Kidney (tissue), 14 donors: ENCODE measurements around the gene RNF181. TPM values are rescaled to one million over a fixed set of nuclear protein-coding genes. Genes with fewer than 3 reads are reported as not detected.
"Not testable (repeated sequence)": the region's sequence is repeated elsewhere in the genome, so short reads cannot be mapped to it uniquely, and the experiment has no call there.

Experiments
- DNase-seq, 5 donors: peaks; one replicate each; pipeline ENCODE4 v3.0.0-alpha.2; 2013 to 2020
- FAIRE-seq: peaks from 2 replicates; lab custom pipeline; 2012; peaks lifted over from hg19 to GRCh38; lab: Jason Lieb, UNC
- H3K27ac ChIP-seq, 2 donors: one replicate each; pipeline ENCODE4 v1.7.0; 2013; ENCODE audit warnings: low read depth in 2 of 2, low read length in 2 of 2, inconsistent platforms in 1 of 2
- H3K27me3 ChIP-seq: one replicate; pipeline ENCODE4 v1.7.1; 2013; ENCODE audit warnings: low read length, inconsistent platforms; ENCODE audit not compliant: control insufficient read depth, insufficient read depth
- H3K36me3 ChIP-seq, 3 donors: one replicate each; pipeline versions ENCODE4 v1.7.0 to v1.7.1; 2013; ENCODE audit warnings: low read length in 3 of 3, control low read depth in 1 of 3, inconsistent platforms in 1 of 3; ENCODE audit not compliant: insufficient read depth in 3 of 3, control insufficient read depth in 2 of 3
- H3K4me1 ChIP-seq, 3 donors: one replicate each; pipeline versions ENCODE4 v1.7.0 to v1.7.1; 2013; ENCODE audit warnings: low read length in 3 of 3, inconsistent platforms in 1 of 3, low read depth in 1 of 3; ENCODE audit not compliant: control insufficient read depth in 2 of 3, insufficient read depth in 2 of 3
- H3K4me3 ChIP-seq, 3 donors: one replicate each; pipeline versions ENCODE4 v1.7.0 to v1.8.1; 2013; ENCODE audit warnings: low read length in 3 of 3, control low read depth in 1 of 3, inconsistent platforms in 1 of 3
- H3K9ac ChIP-seq, 3 donors: one replicate each; pipeline versions ENCODE4 v1.7.0 to v1.7.1; 2013; ENCODE audit warnings: low read length in 3 of 3, control low read depth in 1 of 3, inconsistent platforms in 1 of 3
- H3K9me3 ChIP-seq, 3 donors: one replicate each; pipeline versions ENCODE4 v1.7.0 to v1.7.1; 2013; ENCODE audit warnings: low read length in 3 of 3, control low read depth in 1 of 3, inconsistent platforms in 1 of 3; ENCODE audit not compliant: control insufficient read depth in 2 of 3, insufficient read depth in 1 of 3
- intact Hi-C: fragments of 100-400 bp; cut with DNase I; formaldehyde crosslinking; loops from one replicate; pipeline ENCODE4 v1.11.1; 2022
- polyA plus RNA-seq: library from polyadenylated mRNA; stranded (reverse); fragments of 350-450 nt; fragmentation: Illumina TruSeq; extraction: RNeasy Lipid Tissue Mini Kit (QIAGEN cat#74804); gene quantifications from one replicate; pipeline ENCODE4 v1.2.3, GENCODE V29; 2014; ENCODE audit warnings: low read depth, low replicate concordance; ENCODE audit not compliant: insufficient read depth
- total RNA-seq: library from RNA; stranded (reverse); fragmentation: NEBNext Ultra II Directional; extraction: Animal tissue kit (Norgen Biotek cat#: 25700); gene quantifications from one replicate; pipeline ENCODE4 v1.2.1, GENCODE V29; 2021
- TF ChIP-seq, protein P1 (sequence below): IDR thresholded peaks from 3 replicates; pipeline ENCODE4 v1.5.1; 2012; ENCODE audit warnings: mild to moderate bottlenecking, moderate library complexity, borderline replicate concordance; ENCODE audit not compliant: insufficient read depth; ENCODE audit errors: extremely low read depth
- donor health status: control.
- donor health status: control.
- donor health status: control.
- donor health status: control.
- donor health status: control.
- donor health status: DM: yes; HTN: yes; CAD: no.
- donor health status: Normal renal cell carcinoma (clear cell type).

RNF181 gene
- total and polyA plus RNA-seq, 2 donors from 2014 or later, result 89.9 to 407 TPM

- Histone ChIP-seq H3K4me3 (peak overlapping the region in 1 of 3 donors; percentile 79), H3K9ac (no peak overlapping the region), H3K4me1 (peaks cover 0 to 10% (median 8%) of the 10 kb centered on the region in 3 donors), H3K27me3 (no peaks in the 10 kb centered on the region), H3K9me3 (no peaks in the 10 kb centered on the region), H3K36me3 (peaks cover 0 to 3% (median 2%) of the 10 kb centered on the region in 3 donors), H3K27ac (no peak overlapping the region)
- peak in 1 of 5 donors; percentile 42 for DNase-seq
- TF ChIP-seq, protein P1, sequence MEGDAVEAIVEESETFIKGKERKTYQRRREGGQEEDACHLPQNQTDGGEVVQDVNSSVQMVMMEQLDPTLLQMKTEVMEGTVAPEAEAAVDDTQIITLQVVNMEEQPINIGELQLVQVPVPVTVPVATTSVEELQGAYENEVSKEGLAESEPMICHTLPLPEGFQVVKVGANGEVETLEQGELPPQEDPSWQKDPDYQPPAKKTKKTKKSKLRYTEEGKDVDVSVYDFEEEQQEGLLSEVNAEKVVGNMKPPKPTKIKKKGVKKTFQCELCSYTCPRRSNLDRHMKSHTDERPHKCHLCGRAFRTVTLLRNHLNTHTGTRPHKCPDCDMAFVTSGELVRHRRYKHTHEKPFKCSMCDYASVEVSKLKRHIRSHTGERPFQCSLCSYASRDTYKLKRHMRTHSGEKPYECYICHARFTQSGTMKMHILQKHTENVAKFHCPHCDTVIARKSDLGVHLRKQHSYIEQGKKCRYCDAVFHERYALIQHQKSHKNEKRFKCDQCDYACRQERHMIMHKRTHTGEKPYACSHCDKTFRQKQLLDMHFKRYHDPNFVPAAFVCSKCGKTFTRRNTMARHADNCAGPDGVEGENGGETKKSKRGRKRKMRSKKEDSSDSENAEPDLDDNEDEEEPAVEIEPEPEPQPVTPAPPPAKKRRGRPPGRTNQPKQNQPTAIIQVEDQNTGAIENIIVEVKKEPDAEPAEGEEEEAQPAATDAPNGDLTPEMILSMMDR, result no peak
- intact Hi-C loops, result no loop called here
- FAIRE-seq, result no peak
Measured at GRCh38 chr2:85615413-85615728, 19.8 kb downstream of the RNF181 start.

GRCh38 chr2:85617723-85618122 lies 22.2 kb downstream of the RNF181 start:
- H3K9ac ChIP-seq, H3K9me3 ChIP-seq, intact Hi-C loops, H3K27ac ChIP-seq, H3K4me1 ChIP-seq, DNase-seq, H3K27me3 ChIP-seq, FAIRE-seq: not testable (repeated sequence)
- H3K4me3 ChIP-seq, result peak overlapping the region in 1 of 3 donors; percentile 65
- H3K36me3 ChIP-seq, result peaks cover 0 to 13% (median 11%) of the 10 kb centered on the region in 3 donors

DNA sequence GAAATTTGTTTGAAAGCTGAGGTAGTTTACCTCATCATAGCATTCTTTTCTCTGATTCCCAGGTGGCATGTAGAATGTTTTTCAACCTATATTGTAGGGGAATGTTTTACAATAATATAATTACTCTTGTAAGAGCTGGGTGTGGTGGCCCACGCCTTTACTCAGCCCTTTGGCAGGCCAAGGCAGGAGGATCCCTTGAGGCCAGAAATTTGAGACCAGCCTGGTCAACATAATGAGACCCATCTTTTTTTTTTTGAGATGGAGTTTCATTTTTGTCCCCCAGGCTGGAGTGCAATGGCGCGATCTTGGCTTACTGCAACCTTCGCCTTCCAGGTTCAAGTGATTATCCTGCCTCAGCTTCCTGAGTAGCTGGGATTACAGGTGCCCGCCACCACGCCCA lies 24.1 kb downstream of the RNF181 start:
- no peak for FAIRE-seq
- no peak for DNase-seq

DNA sequence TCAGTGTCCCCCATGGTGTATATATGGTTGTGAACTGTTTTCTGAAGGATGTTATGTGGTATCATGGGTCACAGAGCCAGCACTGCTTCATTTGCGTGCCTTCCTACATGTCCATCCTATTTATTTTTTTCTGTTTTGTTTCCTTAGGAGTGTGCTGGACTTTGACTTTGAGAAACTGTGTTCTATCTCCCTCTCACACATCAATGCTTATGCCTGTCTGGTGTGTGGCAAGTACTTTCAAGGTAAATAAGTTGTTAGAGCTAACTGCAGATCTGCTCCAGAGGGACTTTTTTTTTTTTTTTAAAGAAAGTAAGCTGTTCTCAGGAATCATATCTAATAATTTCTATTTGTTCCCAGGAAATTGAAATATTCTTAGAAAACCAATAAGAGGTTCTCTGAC lies 25.8 kb downstream of the RNF181 start:
- TF ChIP-seq, protein P1, result no peak
- Histone ChIP-seq H3K36me3 (peaks cover 7 to 39% (median 35%) of the 10 kb centered on the region in 3 donors), H3K9ac (no peak overlapping the region), H3K4me3 (no peak overlapping the region), H3K27me3 (no peaks in the 10 kb centered on the region), H3K4me1 (peaks cover 0 to 7% (median 6%) of the 10 kb centered on the region in 3 donors), H3K27ac (no peak overlapping the region), H3K9me3 (no peaks in the 10 kb centered on the region)
- intact Hi-C loops, result no loop called here
- no peak for FAIRE-seq
- DNase-seq, result no peak

More for the DNA sequence above, 24.1 kb downstream of the RNF181 start:
- Histone ChIP-seq H3K36me3 (peaks cover 4 to 28% (median 26%) of the 10 kb centered on the region in 3 donors), H3K9me3 (no peaks in the 10 kb centered on the region), H3K4me3 (no peak overlapping the region), H3K27me3 (no peaks in the 10 kb centered on the region), H3K27ac (no peak overlapping the region), H3K9ac (no peak overlapping the region), H3K4me1 (peaks cover 0 to 7% (median 6%) of the 10 kb centered on the region in 3 donors)
- TF ChIP-seq, protein P1, result no peak
- intact Hi-C loops, result no loop called here
